A673 (cell line): Measurements from ENCODE around the gene RBM17. TPM values are rescaled to one million over a fixed set of nuclear protein-coding genes. Genes with fewer than 3 reads are reported as not detected.
A peak's percentile ranks its signal among the peaks of the same experiment; 100 is the strongest.

Experiments used
- BruUV-seq: library from RNA; stranded (reverse); fragments of 400-500 nt; replicated peaks from 2 replicates; lab custom pipeline; 2021; lab: Mats Ljungman, UMichigan
- CTCF ChIA-PET: fragments of 300-600 bp; sonication (Branson Sonifier 250); formaldehyde crosslinking; loops from one replicate; lab custom pipeline; 2022; ENCODE audit warnings: antibody characterized with exemption; lab: Charles Lee
- POLR2A ChIA-PET: fragments of 300-600 bp; sonication (Branson Sonifier 250); formaldehyde crosslinking; loops from one replicate; lab custom pipeline; 2022; ENCODE audit warnings: antibody characterized with exemption; ENCODE audit not compliant: low non-redundant PET; lab: Charles Lee
- DNase-seq: peaks from one replicate; pipeline ENCODE4 v3.0.0-alpha.2; 2015; ENCODE audit warnings: low spot score
- H3K27ac ChIP-seq: fragments of 200-600 bp; sonication (generic); 2 replicates; pipeline ENCODE4 v1.5.1; 2016; ENCODE audit warnings: mixed run types, low read depth, mild to moderate bottlenecking, mixed read lengths, antibody characterized with exemption, low read length; ENCODE audit not compliant: poor library complexity, severe bottlenecking
- H3K27me3 ChIP-seq: fragments of 200-600 bp; sonication (generic); replicated peaks from 2 replicates; pipeline ENCODE4 v1.6.1; 2017; ENCODE audit warnings: mixed run types, low read depth, mild to moderate bottlenecking, mixed read lengths, antibody characterized with exemption, low read length; ENCODE audit not compliant: insufficient read depth, poor library complexity
- H3K36me3 ChIP-seq: fragments of 200-600 bp; sonication (generic); 2 replicates; pipeline ENCODE4 v1.6.1; 2016; ENCODE audit warnings: mixed run types, mild to moderate bottlenecking, mixed read lengths, antibody characterized with exemption, low read length; ENCODE audit not compliant: insufficient read depth, poor library complexity, severe bottlenecking
- H3K4me1 ChIP-seq: fragments of 200-600 bp; sonication (generic); 2 replicates; pipeline ENCODE4 v1.6.1; 2017; ENCODE audit warnings: mixed run types, mild to moderate bottlenecking, mixed read lengths, antibody characterized with exemption, low read length; ENCODE audit not compliant: insufficient read depth, poor library complexity, severe bottlenecking
- H3K4me3 ChIP-seq: fragments of 200-600 bp; sonication (generic); 2 replicates; pipeline ENCODE4 v1.5.1; 2016; ENCODE audit warnings: low read depth, mixed run types, mild to moderate bottlenecking, mixed read lengths, low read length; ENCODE audit not compliant: poor library complexity, severe bottlenecking
- H3K9me3 ChIP-seq: fragments of 200-600 bp; sonication (generic); 2 replicates; pipeline ENCODE4 v1.6.1; 2016; ENCODE audit warnings: mixed run types, low read depth, mild to moderate bottlenecking, mixed read lengths, antibody characterized with exemption, low read length; ENCODE audit not compliant: poor library complexity, severe bottlenecking
- EZH2 ChIP-seq: fragments of 200-600 bp; sonication (generic); IDR thresholded peaks from 2 replicates; pipeline ENCODE4 v1.6.1; 2017; ENCODE audit warnings: borderline replicate concordance, low read depth, mild to moderate bottlenecking, mixed read lengths, antibody characterized with exemption, low read length; ENCODE audit not compliant: poor library complexity, severe bottlenecking
- intact Hi-C: fragments of 100-400 bp; cut with micrococcal nuclease; formaldehyde crosslinking; loops from one replicate; pipeline ENCODE4 v1.10.0; 2022; ENCODE audit not compliant: unreplicated experiment
- total RNA-seq: library from RNA; stranded (reverse); gene quantifications from 2 replicates; pipeline ENCODE4 v1.2.3, GENCODE V29; 2021
- TF ChIP-seq, protein P1 (sequence below): fragments of 300-800, 200-600 bp; sonication (generic); conservative IDR thresholded peaks from 2 replicates; pipeline ENCODE4 v1.5.1; 2017; ENCODE audit warnings: low read depth, mild to moderate bottlenecking, antibody characterized with exemption, low read length, moderate library complexity, mixed read lengths

The RBM17 gene
- total RNA-seq, 1 experiment from 2014 or later: 195 TPM

DNA sequence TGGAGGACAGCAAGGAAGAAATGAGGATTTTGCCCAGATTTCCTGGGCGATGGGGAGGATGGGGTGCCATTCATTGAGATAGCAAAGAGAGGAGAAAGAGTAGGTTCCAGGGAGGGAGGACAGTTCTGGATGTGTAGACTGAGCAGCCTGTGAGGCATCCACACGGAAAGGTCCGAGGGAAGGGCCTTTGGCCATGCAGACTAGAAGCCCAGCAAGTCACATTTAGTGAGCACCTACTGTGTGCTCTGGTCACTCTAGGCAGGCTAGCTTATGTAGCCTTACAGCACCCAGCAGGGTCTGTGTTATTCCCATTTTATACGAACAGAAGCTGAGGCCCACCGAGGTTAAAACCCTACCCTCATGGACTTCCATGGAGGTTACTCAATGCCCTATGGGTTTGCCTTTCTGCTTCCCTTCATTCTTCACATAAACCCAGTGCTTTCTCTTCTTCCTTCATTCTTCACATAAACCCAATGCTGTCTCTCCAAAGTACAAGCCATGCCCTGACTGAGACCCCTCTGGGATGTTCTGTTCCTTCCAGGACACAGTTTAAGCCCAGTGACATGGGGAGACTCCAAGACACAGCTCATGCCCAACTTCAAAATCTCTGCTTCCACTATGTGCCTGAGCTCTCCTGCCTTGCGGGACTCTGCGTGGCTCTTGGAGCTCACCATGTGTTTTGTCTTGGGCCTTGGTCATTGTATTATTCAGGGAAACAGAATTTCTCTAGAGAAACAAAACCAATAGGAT is 40.4 kb upstream of the RBM17 start:
- intact Hi-C loops: no loop called here
- DNase-seq: no peak
- H3K4me3 ChIP-seq: no peak overlapping the region
- BruUV-seq: no TSS peak
- no peaks in the 10 kb centered on the region for H3K36me3 ChIP-seq
- CTCF ChIA-PET: interaction anchor here (0.6 kb wide), 1 partner anchor 42 kb away, joined by 3 read pairs; no protein-coding TSS in a partner anchor
- no peak overlapping the region for H3K27ac ChIP-seq
- TF ChIP-seq EZH2: no peak
- TF ChIP-seq, protein P1, sequence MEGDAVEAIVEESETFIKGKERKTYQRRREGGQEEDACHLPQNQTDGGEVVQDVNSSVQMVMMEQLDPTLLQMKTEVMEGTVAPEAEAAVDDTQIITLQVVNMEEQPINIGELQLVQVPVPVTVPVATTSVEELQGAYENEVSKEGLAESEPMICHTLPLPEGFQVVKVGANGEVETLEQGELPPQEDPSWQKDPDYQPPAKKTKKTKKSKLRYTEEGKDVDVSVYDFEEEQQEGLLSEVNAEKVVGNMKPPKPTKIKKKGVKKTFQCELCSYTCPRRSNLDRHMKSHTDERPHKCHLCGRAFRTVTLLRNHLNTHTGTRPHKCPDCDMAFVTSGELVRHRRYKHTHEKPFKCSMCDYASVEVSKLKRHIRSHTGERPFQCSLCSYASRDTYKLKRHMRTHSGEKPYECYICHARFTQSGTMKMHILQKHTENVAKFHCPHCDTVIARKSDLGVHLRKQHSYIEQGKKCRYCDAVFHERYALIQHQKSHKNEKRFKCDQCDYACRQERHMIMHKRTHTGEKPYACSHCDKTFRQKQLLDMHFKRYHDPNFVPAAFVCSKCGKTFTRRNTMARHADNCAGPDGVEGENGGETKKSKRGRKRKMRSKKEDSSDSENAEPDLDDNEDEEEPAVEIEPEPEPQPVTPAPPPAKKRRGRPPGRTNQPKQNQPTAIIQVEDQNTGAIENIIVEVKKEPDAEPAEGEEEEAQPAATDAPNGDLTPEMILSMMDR: no peak
- H3K4me1 ChIP-seq: no peaks in the 10 kb centered on the region
- H3K27me3 ChIP-seq: peaks cover 33% of the 10 kb centered on the region
- POLR2A ChIA-PET: no interaction called here
- no peaks in the 10 kb centered on the region for H3K9me3 ChIP-seq

DNA sequence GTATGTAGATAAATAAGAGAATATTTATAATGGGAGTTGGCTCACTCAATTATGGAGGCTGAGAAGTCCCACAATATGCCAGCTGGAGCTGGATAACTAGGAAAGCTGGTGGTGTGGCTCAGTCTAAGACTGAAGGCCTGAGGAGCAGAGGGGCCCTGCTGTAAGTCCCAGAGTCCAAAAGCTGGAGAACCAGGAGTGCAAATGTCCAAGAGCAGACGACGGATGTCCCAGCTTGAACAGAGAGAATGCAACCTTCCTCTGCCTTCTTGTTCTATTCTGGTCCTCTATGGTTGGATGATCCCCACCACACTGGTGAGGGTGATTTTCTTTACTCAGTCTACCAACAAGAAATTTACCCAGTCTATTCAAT is 39.8 kb upstream of the RBM17 start:
- H3K36me3 ChIP-seq: no peaks in the 10 kb centered on the region
- H3K4me1 ChIP-seq: no peaks in the 10 kb centered on the region
- POLR2A ChIA-PET: no interaction called here
- H3K27ac ChIP-seq: no peak overlapping the region
- TF ChIP-seq, protein P1: no peak
- TF ChIP-seq EZH2: no peak
- no peak for DNase-seq
- peaks cover 29% of the 10 kb centered on the region for H3K27me3 ChIP-seq
- CTCF ChIA-PET: interaction anchor here (0.6 kb wide), 1 partner anchor 41 kb away, joined by 3 read pairs; no protein-coding TSS in a partner anchor
- H3K9me3 ChIP-seq: no peaks in the 10 kb centered on the region
- no TSS peak for BruUV-seq
- intact Hi-C loops: no loop called here
- no peak overlapping the region for H3K4me3 ChIP-seq

DNA sequence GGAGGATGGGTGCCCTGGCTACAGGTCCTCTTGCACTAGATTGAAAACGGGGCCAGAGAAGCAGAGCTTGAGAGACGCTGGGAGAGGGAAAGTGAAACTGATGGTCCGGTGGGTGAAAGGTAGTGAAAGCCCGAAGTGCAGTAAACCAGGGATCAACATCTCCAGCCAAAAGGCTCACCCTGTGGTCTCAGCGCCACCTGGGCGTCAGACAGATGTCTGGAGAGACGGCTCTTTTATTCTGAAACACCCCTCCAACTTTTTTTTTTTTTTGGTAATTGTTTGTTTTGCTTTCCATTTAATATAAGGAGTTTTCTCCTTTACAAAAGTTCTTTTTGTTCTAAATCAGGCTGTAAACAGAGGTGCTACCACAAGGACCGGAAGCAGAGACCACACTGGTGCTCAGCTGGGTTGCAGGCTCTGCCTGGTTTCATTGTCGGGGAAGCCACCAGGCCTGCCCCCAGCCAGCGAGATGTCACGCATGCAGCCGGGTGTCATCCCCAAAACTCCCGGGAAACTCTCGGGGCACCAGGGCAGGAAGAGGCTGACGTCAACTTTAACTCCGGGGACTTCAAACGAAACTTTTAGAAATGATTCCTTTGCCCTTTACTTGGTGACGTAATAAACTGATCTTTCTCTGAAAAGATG is 37.9 kb upstream of the RBM17 start:
- TF ChIP-seq EZH2: no peak
- TF ChIP-seq, protein P1: no peak
- H3K27me3 ChIP-seq: peaks cover 12% of the 10 kb centered on the region
- no peaks in the 10 kb centered on the region for H3K36me3 ChIP-seq
- H3K4me1 ChIP-seq: no peaks in the 10 kb centered on the region
- H3K9me3 ChIP-seq: no peaks in the 10 kb centered on the region
- H3K27ac ChIP-seq: no peak overlapping the region
- ChIA-PET POLR2A (no interaction called here), CTCF (no interaction called here)
- peak; percentile 15 for DNase-seq
- BruUV-seq: no TSS peak
- H3K4me3 ChIP-seq: peak overlapping the region; percentile 32
- intact Hi-C loops: no loop called here
